Measurements from ENCODE around the gene NEDD4. TPM values are rescaled to one million over a fixed set of nuclear protein-coding genes. Genes with fewer than 3 reads are reported as not detected.

The NEDD4 gene
- total RNA-seq, 6 experiments from 2014 or later, result 16.0 to 65.3 (median 22.4) TPM

DNA sequence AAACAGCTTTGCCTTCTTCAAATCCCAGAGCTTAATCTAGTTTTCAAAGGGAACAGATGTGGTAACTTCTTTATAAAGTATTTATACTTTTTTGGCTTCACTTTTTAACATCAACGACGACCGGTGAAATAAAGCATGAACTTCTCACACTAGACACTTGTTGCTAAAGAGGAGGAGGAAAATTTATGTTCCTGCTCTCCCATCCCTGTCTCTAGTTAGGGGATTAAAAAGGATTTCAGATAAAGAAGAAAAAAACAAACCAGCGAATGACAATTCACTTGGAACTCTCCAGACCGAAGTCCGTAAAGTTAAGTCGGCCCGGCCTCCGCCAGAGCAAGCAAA, 672 bp downstream of the NEDD4 start:
- WGBS (ENCODE audit: insufficient coverage, low coverage, low lambda C conversion rate, missing lambda C conversion rate), result 2% methylated on average over 9 of the region's 9 CpGs
- intact Hi-C loops (cut with DNase I), result no loop called here
- Histone ChIP-seq H3K4me1 (peaks cover 0 to 3% (median 0%) of the 10 kb centered on the region in 4 donors), H3K36me3 (no peaks in the 10 kb centered on the region), H3K4me3 (peak overlapping the region; percentile 92 to 96 (median 94)), H3K27me3 (no peaks in the 10 kb centered on the region), H3K27ac (peak overlapping the region; percentile 83 to 89 (median 87)), H3K9me3 (no peaks in the 10 kb centered on the region)
- no peak for DNase-seq
- TF ChIP-seq, protein P1, sequence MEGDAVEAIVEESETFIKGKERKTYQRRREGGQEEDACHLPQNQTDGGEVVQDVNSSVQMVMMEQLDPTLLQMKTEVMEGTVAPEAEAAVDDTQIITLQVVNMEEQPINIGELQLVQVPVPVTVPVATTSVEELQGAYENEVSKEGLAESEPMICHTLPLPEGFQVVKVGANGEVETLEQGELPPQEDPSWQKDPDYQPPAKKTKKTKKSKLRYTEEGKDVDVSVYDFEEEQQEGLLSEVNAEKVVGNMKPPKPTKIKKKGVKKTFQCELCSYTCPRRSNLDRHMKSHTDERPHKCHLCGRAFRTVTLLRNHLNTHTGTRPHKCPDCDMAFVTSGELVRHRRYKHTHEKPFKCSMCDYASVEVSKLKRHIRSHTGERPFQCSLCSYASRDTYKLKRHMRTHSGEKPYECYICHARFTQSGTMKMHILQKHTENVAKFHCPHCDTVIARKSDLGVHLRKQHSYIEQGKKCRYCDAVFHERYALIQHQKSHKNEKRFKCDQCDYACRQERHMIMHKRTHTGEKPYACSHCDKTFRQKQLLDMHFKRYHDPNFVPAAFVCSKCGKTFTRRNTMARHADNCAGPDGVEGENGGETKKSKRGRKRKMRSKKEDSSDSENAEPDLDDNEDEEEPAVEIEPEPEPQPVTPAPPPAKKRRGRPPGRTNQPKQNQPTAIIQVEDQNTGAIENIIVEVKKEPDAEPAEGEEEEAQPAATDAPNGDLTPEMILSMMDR (IDR thresholded peaks at IDR 0.05), result no peak
- no peak for TF ChIP-seq POLR2A (IDR thresholded peaks at IDR 0.05)
- ATAC-seq, result no peak

DNA sequence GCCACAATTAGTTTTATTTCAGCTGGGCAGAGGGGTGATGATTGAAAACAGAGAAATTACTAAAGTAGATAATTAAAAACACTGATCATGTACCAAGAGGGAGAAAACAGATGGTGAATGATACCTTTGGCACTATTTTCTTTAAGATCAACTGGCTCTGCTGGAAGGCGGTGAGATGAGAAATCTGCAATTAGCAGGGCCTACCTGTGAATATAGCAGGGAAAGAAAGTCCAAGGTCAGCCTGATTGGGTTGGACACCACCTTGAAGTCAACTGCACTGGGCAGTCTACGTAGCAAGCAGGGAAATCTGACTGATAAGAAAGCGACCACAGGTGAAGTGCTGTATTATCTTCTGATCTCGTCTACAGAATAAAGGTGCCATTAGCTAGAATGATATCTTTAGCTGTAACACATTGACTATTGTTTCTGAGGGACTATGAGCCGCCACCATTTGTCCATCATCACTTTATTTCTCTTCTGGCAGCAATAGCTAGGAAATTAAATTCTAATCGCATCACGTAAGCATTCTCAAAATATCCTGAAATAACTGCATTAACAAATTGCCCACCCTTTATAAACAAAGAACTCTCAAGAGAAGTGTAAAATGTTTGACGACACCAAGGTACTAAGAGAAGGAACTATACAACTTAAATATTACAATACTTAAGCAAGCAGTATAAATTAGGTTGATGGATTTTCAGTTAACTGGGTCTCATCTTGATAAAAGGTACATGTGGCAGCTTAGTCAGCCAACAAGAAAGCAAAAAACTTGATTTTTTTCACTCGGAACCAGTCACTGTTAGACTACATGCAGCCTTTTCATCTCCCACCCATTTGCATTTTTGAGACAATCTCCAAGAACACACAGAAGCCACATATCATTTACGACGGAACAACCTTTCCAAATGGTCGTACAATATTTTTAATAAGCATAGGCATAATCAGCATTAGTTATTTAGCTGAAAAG, 1.3 kb downstream of the NEDD4 start:
- Histone ChIP-seq H3K4me1 (peaks cover 0 to 3% (median 0%) of the 10 kb centered on the region in 4 donors), H3K36me3 (no peaks in the 10 kb centered on the region), H3K27me3 (no peaks in the 10 kb centered on the region), H3K27ac (peak overlapping the region in 1 of 3 donors; percentile 89), H3K4me3 (peak overlapping the region; percentile 92 to 96 (median 94)), H3K9me3 (no peaks in the 10 kb centered on the region)
- DNase-seq (no peak), ATAC-seq (no peak)
- WGBS (ENCODE audit: insufficient coverage, low coverage, low lambda C conversion rate, missing lambda C conversion rate), result 47% methylated on average over 11 of the region's 12 CpGs
- TF ChIP-seq POLR2A (IDR thresholded peaks at IDR 0.05), result no peak
- TF ChIP-seq, protein P1 (IDR thresholded peaks at IDR 0.05), result no peak
- intact Hi-C loops (cut with DNase I), result no loop called here

DNA sequence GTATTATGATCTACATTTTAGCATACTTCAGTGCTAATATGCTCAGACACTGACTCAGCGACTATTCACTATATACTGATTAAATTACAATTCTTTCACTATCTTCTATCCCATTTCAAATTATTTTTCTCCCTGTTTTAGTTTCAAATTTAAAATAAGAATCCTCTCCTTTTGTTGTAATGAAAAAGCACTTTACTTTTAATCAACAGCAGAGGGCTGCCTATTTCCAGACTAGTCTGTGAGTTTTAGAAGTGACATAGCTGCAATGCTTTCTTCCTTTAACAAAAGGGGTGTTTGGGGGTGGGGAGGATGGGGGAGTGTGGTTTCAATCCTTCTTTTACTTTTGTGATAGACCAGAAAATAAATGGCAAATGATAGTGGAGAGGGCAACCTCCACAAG, 2.4 kb downstream of the NEDD4 start:
- Histone ChIP-seq H3K27ac (no peak overlapping the region), H3K27me3 (no peaks in the 10 kb centered on the region), H3K4me1 (peaks cover 0 to 3% (median 0%) of the 10 kb centered on the region in 4 donors), H3K9me3 (no peaks in the 10 kb centered on the region), H3K36me3 (no peaks in the 10 kb centered on the region), H3K4me3 (no peak overlapping the region)
- ATAC-seq (no peak), DNase-seq (no peak)
- intact Hi-C loops (cut with DNase I), result no loop called here
- 92% methylated on average over 1 of the region's 1 CpG for WGBS (ENCODE audit: insufficient coverage, low coverage, low lambda C conversion rate, missing lambda C conversion rate)
- TF ChIP-seq, protein P1 (IDR thresholded peaks at IDR 0.05), result no peak
- no peak for TF ChIP-seq POLR2A (IDR thresholded peaks at IDR 0.05)

DNA sequence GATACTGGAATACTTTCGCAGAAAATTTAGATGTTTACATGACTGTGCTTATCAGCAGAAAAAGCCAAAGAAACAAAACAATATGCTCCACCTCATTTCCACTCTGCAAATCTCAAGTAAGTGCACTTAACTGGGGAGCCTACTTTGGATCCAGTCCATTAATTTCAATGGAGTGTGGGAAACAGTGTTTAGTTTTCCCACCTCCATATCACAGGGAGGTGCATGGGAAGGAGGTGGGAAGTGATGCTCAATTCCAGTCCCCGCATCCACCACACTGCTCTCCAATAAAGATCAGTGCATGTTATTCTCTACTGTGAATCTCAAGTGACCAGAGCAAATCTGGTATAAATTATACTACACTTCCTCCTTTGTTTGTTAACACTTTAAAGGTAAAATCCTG, 2.9 kb downstream of the NEDD4 start:
- H3K4me3 ChIP-seq, result no peak overlapping the region
- no peaks in the 10 kb centered on the region for H3K9me3 ChIP-seq
- H3K27ac ChIP-seq, result no peak overlapping the region
- H3K4me1 ChIP-seq, result peaks cover 0 to 3% (median 0%) of the 10 kb centered on the region in 4 donors
- 80% methylated on average over 2 of the region's 2 CpGs for WGBS (ENCODE audit: insufficient coverage, low coverage, low lambda C conversion rate, missing lambda C conversion rate)
- ATAC-seq (no peak), DNase-seq (no peak)
- no peaks in the 10 kb centered on the region for H3K36me3 ChIP-seq
- no peaks in the 10 kb centered on the region for H3K27me3 ChIP-seq
- intact Hi-C loops (cut with DNase I), result no loop called here
- TF ChIP-seq, protein P1 (IDR thresholded peaks at IDR 0.05), result no peak
- TF ChIP-seq POLR2A (IDR thresholded peaks at IDR 0.05), result no peak
